Activated CD8-positive, alpha-beta T cell treated with anti-CD3 and anti-CD28 coated beads for 36 hours (primary cell): Measurements from ENCODE around the gene ZNF81. TPM values are rescaled to one million over a fixed set of nuclear protein-coding genes. Genes with fewer than 3 reads are reported as not detected.
"Not testable (repeated sequence)": the region's sequence is repeated elsewhere in the genome, so short reads cannot be mapped to it uniquely, and the experiment has no call there.

Experiments
- ATAC-seq: fragments of 200-7000 bp; cut with Tn5 transposase; one replicate; pipeline ENCODE4 v1.10.0; 2021; ENCODE audit warnings: mild to moderate bottlenecking, moderate library complexity
- CTCF ChIA-PET: fragments of 350-600 bp; sonication (Branson Sonifier 250); formaldehyde crosslinking; loops from one replicate; lab custom pipeline; 2021; ENCODE audit warnings: antibody characterized with exemption; lab: Charles Lee
- POLR2A ChIA-PET: fragments of 350-600 bp; sonication (Branson Sonifier 250); formaldehyde crosslinking; loops from one replicate; lab custom pipeline; 2021; ENCODE audit warnings: antibody characterized with exemption; lab: Charles Lee
- DNase-seq: peaks from one replicate; pipeline ENCODE4 v3.0.0-alpha.2; 2020
- H3K27ac Mint-ChIP-seq: one replicate; pipeline ENCODE4 v1.8.0; 2021; ENCODE audit warnings: mild to moderate bottlenecking, mixed read lengths
- H3K27me3 Mint-ChIP-seq: one replicate; pipeline ENCODE4 v1.8.0; 2021; ENCODE audit warnings: mixed read lengths
- H3K36me3 Mint-ChIP-seq: one replicate; pipeline ENCODE4 v1.8.0; 2021; ENCODE audit warnings: low read depth, mixed read lengths
- H3K4me1 Mint-ChIP-seq: one replicate; pipeline ENCODE4 v1.8.0; 2021; ENCODE audit warnings: low read depth, mixed read lengths
- H3K4me3 Mint-ChIP-seq: one replicate; pipeline ENCODE4 v1.8.0; 2021; ENCODE audit warnings: mild to moderate bottlenecking, moderate library complexity, mixed read lengths
- H3K9me3 Mint-ChIP-seq: one replicate; pipeline ENCODE4 v1.8.0; 2021; ENCODE audit warnings: mixed read lengths
- intact Hi-C: fragments of 100-400 bp; cut with micrococcal nuclease; formaldehyde crosslinking; loops from one replicate; pipeline ENCODE4 v1.10.0; 2022
- total RNA-seq, 2 experiments: library from RNA; stranded (reverse); gene quantifications; one replicate each; pipeline ENCODE4 v1.2.3, GENCODE V29; 2021
- TF ChIP-seq, protein P1 (sequence below): fragments of 200-600 bp; IDR thresholded peaks from one replicate; pipeline ENCODE4 v1.8.0; 2022; ENCODE audit warnings: antibody characterized with exemption, mild to moderate bottlenecking

ZNF81 gene
- total RNA-seq, 2 experiments from 2014 or later = 5.4 to 6.3 TPM

DNA sequence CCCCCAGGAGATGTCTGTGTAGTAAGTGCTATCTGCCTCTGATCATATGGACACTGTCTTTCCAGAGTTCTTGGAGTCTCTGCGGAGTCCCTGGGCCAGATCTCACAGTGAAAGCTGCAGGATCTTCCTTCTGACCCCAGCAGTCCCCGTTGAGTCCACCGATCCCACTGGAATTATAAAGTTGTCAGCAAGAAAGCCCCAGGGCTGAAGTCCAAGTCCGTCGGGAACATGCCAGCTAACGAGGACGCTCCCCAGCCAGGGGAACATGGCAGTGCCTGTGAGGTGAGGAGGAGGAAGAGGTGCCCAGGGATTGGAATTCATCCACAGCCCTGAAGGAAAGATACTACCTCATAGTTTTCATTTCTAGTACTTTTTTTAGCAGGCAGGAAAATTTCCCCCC, 9.3 kb downstream of the ZNF81 start:
- CTCF ChIA-PET = no interaction called here
- Mint-ChIP-seq H3K4me3 (no peak overlapping the region), H3K27me3 (no peaks in the 10 kb centered on the region), H3K4me1 (peaks cover 6% of the 10 kb centered on the region), H3K36me3 (peaks cover 5% of the 10 kb centered on the region), H3K9me3 (no peaks in the 10 kb centered on the region), H3K27ac (no peak overlapping the region)
- ATAC-seq (no peak), DNase-seq (no peak)
- POLR2A ChIA-PET = no interaction called here
- intact Hi-C loops = no loop called here
- TF ChIP-seq, protein P1, sequence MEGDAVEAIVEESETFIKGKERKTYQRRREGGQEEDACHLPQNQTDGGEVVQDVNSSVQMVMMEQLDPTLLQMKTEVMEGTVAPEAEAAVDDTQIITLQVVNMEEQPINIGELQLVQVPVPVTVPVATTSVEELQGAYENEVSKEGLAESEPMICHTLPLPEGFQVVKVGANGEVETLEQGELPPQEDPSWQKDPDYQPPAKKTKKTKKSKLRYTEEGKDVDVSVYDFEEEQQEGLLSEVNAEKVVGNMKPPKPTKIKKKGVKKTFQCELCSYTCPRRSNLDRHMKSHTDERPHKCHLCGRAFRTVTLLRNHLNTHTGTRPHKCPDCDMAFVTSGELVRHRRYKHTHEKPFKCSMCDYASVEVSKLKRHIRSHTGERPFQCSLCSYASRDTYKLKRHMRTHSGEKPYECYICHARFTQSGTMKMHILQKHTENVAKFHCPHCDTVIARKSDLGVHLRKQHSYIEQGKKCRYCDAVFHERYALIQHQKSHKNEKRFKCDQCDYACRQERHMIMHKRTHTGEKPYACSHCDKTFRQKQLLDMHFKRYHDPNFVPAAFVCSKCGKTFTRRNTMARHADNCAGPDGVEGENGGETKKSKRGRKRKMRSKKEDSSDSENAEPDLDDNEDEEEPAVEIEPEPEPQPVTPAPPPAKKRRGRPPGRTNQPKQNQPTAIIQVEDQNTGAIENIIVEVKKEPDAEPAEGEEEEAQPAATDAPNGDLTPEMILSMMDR = no peak

DNA sequence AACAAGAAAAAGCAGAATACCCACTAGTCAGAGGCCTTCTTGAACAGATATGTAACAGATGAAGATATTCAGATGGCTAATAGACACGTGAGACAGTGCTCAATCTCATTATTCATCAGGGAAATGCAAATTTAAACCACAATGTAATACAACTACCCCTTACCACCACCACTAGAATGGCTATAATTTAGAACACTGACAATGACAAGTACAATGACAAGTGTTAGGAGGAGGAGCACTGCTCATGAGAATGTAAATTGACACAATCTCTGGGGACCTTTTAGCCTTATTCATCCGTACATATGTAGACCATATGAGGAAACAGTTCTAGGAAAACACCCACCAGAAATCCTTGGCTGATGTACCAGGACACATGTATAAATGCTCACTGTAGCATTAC, 13.1 kb downstream of the ZNF81 start:
- Mint-ChIP-seq H3K27me3 (no peaks in the 10 kb centered on the region), H3K4me3 (no peak overlapping the region), H3K9me3 (no peaks in the 10 kb centered on the region), H3K27ac (no peak overlapping the region), H3K4me1 (peaks cover 4% of the 10 kb centered on the region), H3K36me3 (peaks cover 2% of the 10 kb centered on the region)
- intact Hi-C loops = no loop called here
- TF ChIP-seq, protein P1 = no peak
- no peak for DNase-seq
- no peak for ATAC-seq
- CTCF ChIA-PET = no interaction called here
- POLR2A ChIA-PET = no interaction called here

DNA sequence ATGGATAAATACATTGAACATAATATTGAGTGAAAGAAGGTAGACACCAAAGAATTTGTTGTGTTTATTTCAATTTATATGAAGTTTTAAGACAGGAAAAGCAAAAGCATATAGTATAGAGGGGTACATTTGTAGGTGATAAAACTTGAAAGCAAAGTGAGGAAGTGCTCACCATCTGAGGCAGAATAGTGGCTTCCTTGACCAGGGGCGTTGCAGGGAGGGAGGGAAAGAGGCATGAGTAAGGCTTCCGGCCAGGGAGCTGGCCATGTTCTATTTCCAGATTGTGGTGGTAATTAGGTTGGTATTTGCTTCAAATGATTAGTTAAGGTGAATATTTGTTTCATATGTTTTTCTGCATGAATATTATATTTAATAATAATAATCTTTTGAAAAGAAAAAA, 13.7 kb downstream of the ZNF81 start:
- ATAC-seq, DNase-seq, H3K4me1 Mint-ChIP-seq, H3K9me3 Mint-ChIP-seq, H3K27ac Mint-ChIP-seq, H3K27me3 Mint-ChIP-seq, POLR2A ChIA-PET, H3K4me3 Mint-ChIP-seq, intact Hi-C loops, H3K36me3 Mint-ChIP-seq, CTCF ChIA-PET: not testable (repeated sequence)

DNA sequence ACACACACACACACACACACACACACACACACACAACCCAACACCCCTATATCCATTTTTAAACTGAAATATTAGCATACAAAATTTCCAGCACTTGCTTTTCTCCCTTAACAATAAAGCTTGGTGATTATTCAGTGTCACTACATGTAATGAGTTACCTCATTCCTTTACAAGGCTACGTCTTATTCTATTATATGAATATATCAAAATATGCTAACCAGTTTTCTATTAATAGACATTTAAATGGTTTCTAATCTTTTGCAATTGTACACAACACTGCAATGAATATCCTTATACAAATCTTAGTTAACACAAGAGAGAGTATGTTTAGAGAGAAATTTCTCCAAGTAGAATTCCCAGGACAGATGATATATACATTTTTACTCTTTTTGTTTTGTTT, 14.2 kb downstream of the ZNF81 start:
- ATAC-seq (no peak), DNase-seq (no peak)
- Mint-ChIP-seq H3K9me3 (no peaks in the 10 kb centered on the region), H3K4me1 (peaks cover 4% of the 10 kb centered on the region), H3K36me3 (peaks cover 2% of the 10 kb centered on the region), H3K27ac (no peak overlapping the region), H3K27me3 (no peaks in the 10 kb centered on the region), H3K4me3 (no peak overlapping the region)
- CTCF ChIA-PET = no interaction called here
- POLR2A ChIA-PET = no interaction called here
- intact Hi-C loops = no loop called here
- TF ChIP-seq, protein P1 = no peak

DNA sequence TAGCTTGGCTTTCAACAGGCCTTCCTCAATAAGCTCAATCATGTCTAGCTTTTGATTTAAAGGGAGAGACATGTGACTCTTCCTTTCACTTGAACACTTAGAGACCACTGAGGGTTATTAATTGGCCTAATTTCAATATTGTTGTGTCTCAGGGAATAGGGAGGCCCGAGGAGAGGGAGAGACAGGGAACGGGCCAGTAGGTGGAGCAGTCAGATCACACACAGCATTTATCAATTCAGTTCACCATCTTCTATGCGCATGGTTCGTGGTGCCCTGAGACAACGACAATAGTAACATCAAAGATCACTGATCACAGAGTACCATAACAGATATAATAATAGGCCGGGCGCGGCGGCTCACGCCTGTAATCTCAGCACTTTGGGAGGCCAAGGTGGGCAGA, 17.8 kb downstream of the ZNF81 start:
- peaks cover 1% of the 10 kb centered on the region for H3K36me3 Mint-ChIP-seq
- TF ChIP-seq, protein P1 = peak; percentile 31
- peaks cover 4% of the 10 kb centered on the region for H3K4me1 Mint-ChIP-seq
- intact Hi-C loops = loop anchor here (1.0 kb wide), 1 partner anchor 172 kb away; no protein-coding TSS in a partner anchor
- DNase-seq (peak; percentile 47), ATAC-seq (no peak)
- ChIA-PET CTCF (interaction anchor here (0.8 to 2.2 kb wide), 4 partner anchors 17 to 173 kb away, joined by 4 to 12 read pairs (median 6); partner anchors contain the start of gene ZNF81), POLR2A (no interaction called here)
- H3K27ac Mint-ChIP-seq = no peak overlapping the region
- H3K27me3 Mint-ChIP-seq = no peaks in the 10 kb centered on the region
- H3K4me3 Mint-ChIP-seq = no peak overlapping the region
- no peaks in the 10 kb centered on the region for H3K9me3 Mint-ChIP-seq
